MM.1S (cell line): ENCODE measurements around the gene STYXL1.

Experiments used
- DNase-seq: peaks from one replicate; pipeline ENCODE4 v3.0.0-alpha.2; 2015
- H2AFZ ChIP-seq: fragments of 300-600 bp; sonication (generic); 2 replicates; pipeline ENCODE4 v1.6.0; 2016; ENCODE audit warnings: antibody characterized with exemption, low read length
- H3F3A ChIP-seq: fragments of 300-600 bp; sonication (generic); 2 replicates; pipeline ENCODE4 v1.6.1; 2016; ENCODE audit warnings: mild to moderate bottlenecking, antibody characterized with exemption, low read length, moderate library complexity, mixed read lengths; ENCODE audit not compliant: insufficient read depth
- H3K27ac ChIP-seq: fragments of 300-600 bp; sonication (generic); 2 replicates; pipeline ENCODE4 v1.5.1; 2016; ENCODE audit warnings: mild to moderate bottlenecking, low read length
- H3K27me3 ChIP-seq: fragments of 300-600 bp; sonication (generic); replicated peaks from 2 replicates; pipeline ENCODE4 v1.6.0; 2016; ENCODE audit warnings: low read length; ENCODE audit not compliant: insufficient read depth
- H3K36me3 ChIP-seq: fragments of 300-600 bp; sonication (generic); replicated peaks from 2 replicates; pipeline ENCODE4 v1.6.1; 2016; ENCODE audit warnings: mild to moderate bottlenecking, low read length, mixed read lengths; ENCODE audit not compliant: insufficient read depth
- H3K4me1 ChIP-seq: fragments of 300-600 bp; sonication (generic); 2 replicates; pipeline ENCODE4 v1.6.1; 2016; ENCODE audit warnings: low read length, mixed read lengths
- H3K4me2 ChIP-seq: fragments of 300-600 bp; sonication (generic); 2 replicates; pipeline ENCODE4 v1.6.0; 2016; ENCODE audit warnings: low read depth, low read length
- H3K4me3 ChIP-seq: fragments of 300-600 bp; sonication (generic); 2 replicates; pipeline ENCODE4 v1.5.1; 2016; ENCODE audit warnings: low read length, mixed read lengths
- H3K79me2 ChIP-seq: fragments of 300-600 bp; sonication (generic); 2 replicates; pipeline ENCODE4 v1.6.1; 2016; ENCODE audit warnings: mixed run types, low read length, mixed read lengths
- H3K9ac ChIP-seq: fragments of 300-600 bp; sonication (generic); 2 replicates; pipeline ENCODE4 v1.6.1; 2016; ENCODE audit warnings: low read length, mixed read lengths
- H3K9me2 ChIP-seq: fragments of 300-600 bp; sonication (generic); replicated peaks from 2 replicates; pipeline ENCODE4 v1.6.1; 2016; ENCODE audit warnings: mild to moderate bottlenecking, low read length, mixed read lengths; ENCODE audit not compliant: insufficient read depth
- H3K9me3 ChIP-seq: fragments of 300-600 bp; sonication (generic); replicated peaks from 2 replicates; pipeline ENCODE4 v1.6.1; 2016; ENCODE audit warnings: mild to moderate bottlenecking, low read length, mixed read lengths; ENCODE audit not compliant: insufficient read depth
- H4K20me1 ChIP-seq: fragments of 300-600 bp; sonication (generic); 2 replicates; pipeline ENCODE4 v1.6.1; 2016; ENCODE audit warnings: mild to moderate bottlenecking, low read length, moderate library complexity, mixed read lengths; ENCODE audit not compliant: insufficient read depth
- EZH2 ChIP-seq: fragments of 300-600 bp; sonication (generic); optimal IDR thresholded peaks from 2 replicates; pipeline ENCODE3; 2017; ENCODE audit warnings: low read depth, mild to moderate bottlenecking, antibody characterized with exemption, low read length, mixed read lengths
- EZH2phosphoT487 ChIP-seq: fragments of 300-600 bp; sonication (generic); IDR thresholded peaks from 2 replicates; pipeline ENCODE4 v1.6.1; 2018; ENCODE audit warnings: antibody characterized with exemption, low read length
- TF ChIP-seq, protein P1 (sequence below): fragments of 300-600 bp; sonication (generic); IDR thresholded peaks from 2 replicates; pipeline ENCODE4 v1.5.1; 2016; ENCODE audit warnings: antibody characterized with exemption, low read length, mixed read lengths

Gene STYXL1

GRCh38 chr7:75987026-75987804, 60.6 kb downstream of the STYXL1 start:
- Histone ChIP-seq H3K27ac (no peak overlapping the region), H3K9me2 (no peaks in the 10 kb centered on the region), H3K9ac (no peak overlapping the region), H3K9me3 (no peaks in the 10 kb centered on the region), H3K36me3 (no peaks in the 10 kb centered on the region), H3K79me2 (no peaks in the 10 kb centered on the region), H3K27me3 (no peaks in the 10 kb centered on the region), H3F3A (0 out of 2 replicates have a peak, but pooled peaks cover 3% of the 10 kb centered on the region), H2AFZ (no peak overlapping the region), H4K20me1 (no peaks in the 10 kb centered on the region), H3K4me1 (no peaks in the 10 kb centered on the region), H3K4me3 (no peak overlapping the region), H3K4me2 (no peak overlapping the region)
- DNase-seq = no peak
- no peak for TF ChIP-seq EZH2phosphoT487
- TF ChIP-seq EZH2 = no peak
- TF ChIP-seq, protein P1, sequence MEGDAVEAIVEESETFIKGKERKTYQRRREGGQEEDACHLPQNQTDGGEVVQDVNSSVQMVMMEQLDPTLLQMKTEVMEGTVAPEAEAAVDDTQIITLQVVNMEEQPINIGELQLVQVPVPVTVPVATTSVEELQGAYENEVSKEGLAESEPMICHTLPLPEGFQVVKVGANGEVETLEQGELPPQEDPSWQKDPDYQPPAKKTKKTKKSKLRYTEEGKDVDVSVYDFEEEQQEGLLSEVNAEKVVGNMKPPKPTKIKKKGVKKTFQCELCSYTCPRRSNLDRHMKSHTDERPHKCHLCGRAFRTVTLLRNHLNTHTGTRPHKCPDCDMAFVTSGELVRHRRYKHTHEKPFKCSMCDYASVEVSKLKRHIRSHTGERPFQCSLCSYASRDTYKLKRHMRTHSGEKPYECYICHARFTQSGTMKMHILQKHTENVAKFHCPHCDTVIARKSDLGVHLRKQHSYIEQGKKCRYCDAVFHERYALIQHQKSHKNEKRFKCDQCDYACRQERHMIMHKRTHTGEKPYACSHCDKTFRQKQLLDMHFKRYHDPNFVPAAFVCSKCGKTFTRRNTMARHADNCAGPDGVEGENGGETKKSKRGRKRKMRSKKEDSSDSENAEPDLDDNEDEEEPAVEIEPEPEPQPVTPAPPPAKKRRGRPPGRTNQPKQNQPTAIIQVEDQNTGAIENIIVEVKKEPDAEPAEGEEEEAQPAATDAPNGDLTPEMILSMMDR = no peak

DNA sequence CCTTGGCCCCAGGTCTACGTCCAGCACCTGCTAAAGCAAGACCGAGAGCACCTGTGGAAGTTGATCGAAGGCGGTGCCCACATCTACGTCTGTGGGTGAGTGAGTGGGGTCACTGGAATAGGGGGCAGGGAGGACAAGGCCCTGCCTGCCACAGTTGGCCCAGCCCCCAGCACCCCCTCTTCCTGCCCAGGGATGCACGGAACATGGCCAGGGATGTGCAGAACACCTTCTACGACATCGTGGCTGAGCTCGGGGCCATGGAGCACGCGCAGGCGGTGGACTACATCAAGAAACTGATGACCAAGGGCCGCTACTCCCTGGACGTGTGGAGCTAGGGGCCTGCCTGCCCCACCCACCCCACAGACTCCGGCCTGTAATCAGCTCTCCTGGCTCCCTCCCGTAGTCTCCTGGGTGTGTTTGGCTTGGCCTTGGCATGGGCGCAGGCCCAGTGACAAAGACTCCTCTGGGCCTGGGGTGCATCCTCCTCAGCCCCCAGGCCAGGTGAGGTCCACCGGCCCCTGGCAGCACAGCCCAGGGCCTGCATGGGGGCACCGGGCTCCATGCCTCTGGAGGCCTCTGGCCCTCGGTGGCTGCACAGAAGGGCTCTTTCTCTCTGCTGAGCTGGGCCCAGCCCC, 61.5 kb downstream of the STYXL1 start:
- no peaks in the 10 kb centered on the region for H3K79me2 ChIP-seq
- no peaks in the 10 kb centered on the region for H3K9me2 ChIP-seq
- H3K4me3 ChIP-seq = no peak overlapping the region
- no peaks in the 10 kb centered on the region for H3K4me1 ChIP-seq
- H4K20me1 ChIP-seq = no peaks in the 10 kb centered on the region
- 0 out of 2 replicates have a peak, but pooled peaks cover 3% of the 10 kb centered on the region for H3F3A ChIP-seq
- no peak overlapping the region for H3K27ac ChIP-seq
- H2AFZ ChIP-seq = no peak overlapping the region
- no peak for DNase-seq
- no peaks in the 10 kb centered on the region for H3K36me3 ChIP-seq
- no peaks in the 10 kb centered on the region for H3K27me3 ChIP-seq
- H3K4me2 ChIP-seq = no peak overlapping the region
- no peak overlapping the region for H3K9ac ChIP-seq
- TF ChIP-seq EZH2 (no peak), EZH2phosphoT487 (no peak)
- TF ChIP-seq, protein P1 = no peak
- H3K9me3 ChIP-seq = no peaks in the 10 kb centered on the region

GRCh38 chr7:75985518-75986146, 62.2 kb downstream of the STYXL1 start:
- Histone ChIP-seq H3K9ac (no peak overlapping the region), H3F3A (0 out of 2 replicates have a peak, but pooled peaks cover 3% of the 10 kb centered on the region), H3K9me2 (no peaks in the 10 kb centered on the region), H3K36me3 (no peaks in the 10 kb centered on the region), H3K4me1 (no peaks in the 10 kb centered on the region), H3K79me2 (no peaks in the 10 kb centered on the region), H4K20me1 (no peaks in the 10 kb centered on the region), H3K27ac (no peak overlapping the region), H3K9me3 (no peaks in the 10 kb centered on the region), H3K4me3 (no peak overlapping the region), H3K27me3 (no peaks in the 10 kb centered on the region), H2AFZ (no peak overlapping the region), H3K4me2 (no peak overlapping the region)
- DNase-seq = no peak
- TF ChIP-seq EZH2phosphoT487 = no peak
- no peak for TF ChIP-seq EZH2
